GM23338 (cell line): ENCODE measurements around the gene AGR2. TPM values are rescaled to one million over a fixed set of nuclear protein-coding genes. Genes with fewer than 3 reads are reported as not detected.

Experiments
- ATAC-seq: fragments of 200-7000 bp; cut with Tn5 transposase; 3 replicates; pipeline ENCODE4 v1.9.1; 2020
- DNase-seq: peaks from one replicate; pipeline ENCODE4 v3.0.0-alpha.2; 2015; ENCODE audit warnings: low spot score
- H2AFZ ChIP-seq: fragments of 200-600 bp; sonication (generic); 2 replicates; pipeline ENCODE4 v1.8.0; 2016; ENCODE audit warnings: antibody characterized with exemption, mild to moderate bottlenecking, moderate library complexity
- H3F3A ChIP-seq: fragments of 200-600 bp; sonication (generic); replicated peaks from 2 replicates; pipeline ENCODE4 v1.8.0; 2017; ENCODE audit warnings: antibody characterized with exemption, mixed run types, low read depth
- H3K27ac ChIP-seq: fragments of 200-600 bp; sonication (generic); 2 replicates; pipeline ENCODE4 v1.6.1; 2016; ENCODE audit warnings: low read depth
- H3K27me3 ChIP-seq: fragments of 200-600 bp; sonication (generic); 2 replicates; pipeline ENCODE4 v1.8.0; 2016; ENCODE audit warnings: mild to moderate bottlenecking, mixed run types, moderate library complexity; ENCODE audit not compliant: insufficient read depth
- H3K36me3 ChIP-seq: fragments of 200-600 bp; sonication (generic); 2 replicates; pipeline ENCODE4 v1.8.0; 2016; ENCODE audit warnings: mild to moderate bottlenecking; ENCODE audit not compliant: insufficient read depth
- H3K4me1 ChIP-seq: fragments of 200-600 bp; sonication (generic); 2 replicates; pipeline ENCODE4 v1.8.0; 2016; ENCODE audit warnings: mild to moderate bottlenecking, moderate library complexity; ENCODE audit not compliant: insufficient read depth
- H3K4me2 ChIP-seq: fragments of 200-600 bp; sonication (generic); 2 replicates; pipeline ENCODE4 v1.7.1; 2017; ENCODE audit warnings: mixed run types
- H3K4me3 ChIP-seq: fragments of 200-600 bp; sonication (generic); 2 replicates; pipeline ENCODE4 v1.6.1; 2016; ENCODE audit warnings: mixed run types
- H3K79me2 ChIP-seq: fragments of 200-600 bp; sonication (generic); replicated peaks from 2 replicates; pipeline ENCODE4 v1.8.0; 2017; ENCODE audit warnings: mild to moderate bottlenecking; ENCODE audit not compliant: insufficient read depth
- H3K9me2 ChIP-seq: fragments of 200-600 bp; sonication (generic); 2 replicates; pipeline ENCODE4 v1.8.0; 2017; ENCODE audit not compliant: insufficient read depth
- H4K20me1 ChIP-seq: fragments of 200-600 bp; sonication (generic); replicated peaks from 2 replicates; pipeline ENCODE4 v1.8.0; 2017; ENCODE audit warnings: mild to moderate bottlenecking; ENCODE audit not compliant: insufficient read depth
- H3K27ac Mint-ChIP-seq: 2 replicates; pipeline ENCODE4 v1.8.0; 2020; ENCODE audit warnings: inconsistent platforms, mild to moderate bottlenecking, moderate library complexity, mixed read lengths
- H3K27me3 Mint-ChIP-seq: 3 replicates; pipeline ENCODE4 v1.8.0; 2022; ENCODE audit warnings: low read depth, mild to moderate bottlenecking, moderate library complexity, mixed read lengths, inconsistent platforms; ENCODE audit not compliant: insufficient read depth, poor library complexity
- H3K36me3 Mint-ChIP-seq: 3 replicates; pipeline ENCODE4 v1.8.0; 2021; ENCODE audit warnings: low read depth, mild to moderate bottlenecking, inconsistent platforms, moderate library complexity, mixed read lengths
- H3K4me1 Mint-ChIP-seq: 3 replicates; pipeline ENCODE4 v1.8.0; 2020; ENCODE audit warnings: mild to moderate bottlenecking, inconsistent platforms, mixed read lengths
- H3K4me3 Mint-ChIP-seq: 3 replicates; pipeline ENCODE4 v1.8.0; 2021; ENCODE audit warnings: moderate library complexity, mild to moderate bottlenecking, inconsistent platforms, mixed read lengths
- H3K9me3 Mint-ChIP-seq: 3 replicates; pipeline ENCODE4 v1.8.0; 2020; ENCODE audit warnings: moderate library complexity, mild to moderate bottlenecking, inconsistent platforms, mixed read lengths
- CREB1 ChIP-seq: fragments of 250-450 bp; sonication (Bioruptor Pico); IDR thresholded peaks from 2 replicates; pipeline ENCODE4 v1.5.0; 2020; ENCODE audit warnings: low read depth, mild to moderate bottlenecking, moderate library complexity
- EZH2 ChIP-seq: fragments of 200-600 bp; sonication (generic); IDR thresholded peaks from one replicate; pipeline ENCODE4 v1.8.0; 2017; ENCODE audit warnings: antibody characterized with exemption, mild to moderate bottlenecking, low read depth; ENCODE audit not compliant: unreplicated experiment
- EZH2phosphoT487 ChIP-seq: fragments of 200-600 bp; sonication (generic); IDR thresholded peaks from one replicate; pipeline ENCODE4 v1.8.1; 2018; ENCODE audit warnings: antibody characterized with exemption; ENCODE audit not compliant: unreplicated experiment
- JUNB ChIP-seq: IDR thresholded peaks from one replicate; pipeline ENCODE4 v1.6.1; 2016; ENCODE audit warnings: antibody characterized with exemption; ENCODE audit not compliant: unreplicated experiment
- NANOG ChIP-seq: IDR thresholded peaks from 2 replicates; pipeline ENCODE4 v1.6.1; 2016; ENCODE audit warnings: antibody characterized with exemption, borderline replicate concordance
- POLR2AphosphoS5 ChIP-seq: IDR thresholded peaks from 2 replicates; pipeline ENCODE4 v1.6.1; 2016; ENCODE audit warnings: antibody characterized with exemption, low read depth
- STAT1 ChIP-seq: IDR thresholded peaks from one replicate; pipeline ENCODE4 v1.6.1; 2016; ENCODE audit warnings: antibody characterized with exemption; ENCODE audit not compliant: unreplicated experiment
- ZNF114 ChIP-seq: fragments of 250-450 bp; sonication (Bioruptor Pico); IDR thresholded peaks from 2 replicates; pipeline ENCODE4 v1.5.0; 2020; ENCODE audit warnings: mild to moderate bottlenecking, moderate library complexity
- ZNF331 ChIP-seq: fragments of 250-450 bp; sonication (Bioruptor Pico); IDR thresholded peaks from 2 replicates; pipeline ENCODE4 v1.5.0; 2020; ENCODE audit warnings: low read depth, mild to moderate bottlenecking, moderate library complexity
- polyA plus RNA-seq: library from polyadenylated mRNA; unstranded; fragments of >200 nt; fragmentation: Nextera tagmentation; extraction: Ambion mirVana; gene quantifications from 2 replicates; pipeline ENCODE4 v1.2.1, GENCODE V29; 2016
- total RNA-seq: library from RNA; depleted of rRNA; stranded (reverse); fragments of >200 nt; shearing (Covaris generic); gene quantifications from 2 replicates; pipeline ENCODE4 v1.2.3, GENCODE V29; 2014
- TF ChIP-seq, protein P1 (sequence below), 2 experiments: fragments of 200-600 bp in 1 of 2; sonication (generic) in 1 of 2; conservative IDR thresholded peaks; 2 replicates each; pipeline versions ENCODE4 v1.5.1 to v1.6.1; 2016 to 2017; ENCODE audit warnings: antibody characterized with exemption in 2 of 2, low read depth in 2 of 2, mild to moderate bottlenecking in 2 of 2, moderate library complexity in 1 of 2
- TF ChIP-seq, protein P2 (sequence below): IDR thresholded peaks from one replicate; pipeline ENCODE4 v1.6.1; 2018; ENCODE audit warnings: antibody characterized with exemption; ENCODE audit not compliant: unreplicated experiment
- TF ChIP-seq, protein P3 (sequence below): fragments of 250-450 bp; sonication (Bioruptor Pico); IDR thresholded peaks from 2 replicates; pipeline ENCODE4 v1.5.0; 2020; ENCODE audit warnings: mild to moderate bottlenecking, moderate library complexity
- TF ChIP-seq, protein P4 (sequence below): IDR thresholded peaks from 2 replicates; pipeline ENCODE4 v1.6.1; 2016; ENCODE audit warnings: antibody characterized with exemption

Gene AGR2
- total and polyA plus RNA-seq, 2 experiments from 2014 or later: not detected

DNA sequence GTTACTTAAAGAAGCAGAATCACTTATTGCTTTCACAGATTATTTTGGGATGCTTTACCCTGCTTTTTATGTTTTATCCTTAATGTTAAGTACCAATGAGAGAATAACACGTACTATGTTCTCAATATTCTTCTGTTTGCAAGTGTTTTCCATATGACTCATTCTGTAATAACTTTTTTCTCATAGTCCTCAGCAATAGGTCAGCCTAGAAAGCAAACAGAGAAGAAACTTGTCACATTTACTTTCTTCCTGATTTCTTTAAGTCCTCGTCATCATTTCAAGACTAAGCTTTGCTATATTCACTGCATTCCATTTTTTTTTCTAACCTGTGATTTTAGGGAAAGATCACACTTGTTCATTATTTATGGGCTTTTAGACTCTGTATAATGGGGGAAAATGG lies 6.8 kb upstream of the AGR2 start:
- ATAC-seq: no peak
- no peak for DNase-seq
- no peak overlapping the region for H3K27ac Mint-ChIP-seq
- Histone ChIP-seq H3K27ac (no peak overlapping the region), H4K20me1 (no peaks in the 10 kb centered on the region), H3K79me2 (no peaks in the 10 kb centered on the region), H3K36me3 (no peaks in the 10 kb centered on the region), H2AFZ (no peak overlapping the region), H3K4me2 (no peak overlapping the region), H3K4me3 (no peak overlapping the region), H3K27me3 (no peaks in the 10 kb centered on the region), H3K9me2 (no peaks in the 10 kb centered on the region), H3F3A (no peaks in the 10 kb centered on the region), H3K4me1 (no peaks in the 10 kb centered on the region)
- TF ChIP-seq, protein P1, sequence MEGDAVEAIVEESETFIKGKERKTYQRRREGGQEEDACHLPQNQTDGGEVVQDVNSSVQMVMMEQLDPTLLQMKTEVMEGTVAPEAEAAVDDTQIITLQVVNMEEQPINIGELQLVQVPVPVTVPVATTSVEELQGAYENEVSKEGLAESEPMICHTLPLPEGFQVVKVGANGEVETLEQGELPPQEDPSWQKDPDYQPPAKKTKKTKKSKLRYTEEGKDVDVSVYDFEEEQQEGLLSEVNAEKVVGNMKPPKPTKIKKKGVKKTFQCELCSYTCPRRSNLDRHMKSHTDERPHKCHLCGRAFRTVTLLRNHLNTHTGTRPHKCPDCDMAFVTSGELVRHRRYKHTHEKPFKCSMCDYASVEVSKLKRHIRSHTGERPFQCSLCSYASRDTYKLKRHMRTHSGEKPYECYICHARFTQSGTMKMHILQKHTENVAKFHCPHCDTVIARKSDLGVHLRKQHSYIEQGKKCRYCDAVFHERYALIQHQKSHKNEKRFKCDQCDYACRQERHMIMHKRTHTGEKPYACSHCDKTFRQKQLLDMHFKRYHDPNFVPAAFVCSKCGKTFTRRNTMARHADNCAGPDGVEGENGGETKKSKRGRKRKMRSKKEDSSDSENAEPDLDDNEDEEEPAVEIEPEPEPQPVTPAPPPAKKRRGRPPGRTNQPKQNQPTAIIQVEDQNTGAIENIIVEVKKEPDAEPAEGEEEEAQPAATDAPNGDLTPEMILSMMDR (conservative IDR thresholded peaks at IDR 0.05; ENCODE audit: low read depth in 2 of 2): no peak
- TF ChIP-seq NANOG: no peak
- no peak for TF ChIP-seq EZH2phosphoT487
- TF ChIP-seq, protein P2, sequence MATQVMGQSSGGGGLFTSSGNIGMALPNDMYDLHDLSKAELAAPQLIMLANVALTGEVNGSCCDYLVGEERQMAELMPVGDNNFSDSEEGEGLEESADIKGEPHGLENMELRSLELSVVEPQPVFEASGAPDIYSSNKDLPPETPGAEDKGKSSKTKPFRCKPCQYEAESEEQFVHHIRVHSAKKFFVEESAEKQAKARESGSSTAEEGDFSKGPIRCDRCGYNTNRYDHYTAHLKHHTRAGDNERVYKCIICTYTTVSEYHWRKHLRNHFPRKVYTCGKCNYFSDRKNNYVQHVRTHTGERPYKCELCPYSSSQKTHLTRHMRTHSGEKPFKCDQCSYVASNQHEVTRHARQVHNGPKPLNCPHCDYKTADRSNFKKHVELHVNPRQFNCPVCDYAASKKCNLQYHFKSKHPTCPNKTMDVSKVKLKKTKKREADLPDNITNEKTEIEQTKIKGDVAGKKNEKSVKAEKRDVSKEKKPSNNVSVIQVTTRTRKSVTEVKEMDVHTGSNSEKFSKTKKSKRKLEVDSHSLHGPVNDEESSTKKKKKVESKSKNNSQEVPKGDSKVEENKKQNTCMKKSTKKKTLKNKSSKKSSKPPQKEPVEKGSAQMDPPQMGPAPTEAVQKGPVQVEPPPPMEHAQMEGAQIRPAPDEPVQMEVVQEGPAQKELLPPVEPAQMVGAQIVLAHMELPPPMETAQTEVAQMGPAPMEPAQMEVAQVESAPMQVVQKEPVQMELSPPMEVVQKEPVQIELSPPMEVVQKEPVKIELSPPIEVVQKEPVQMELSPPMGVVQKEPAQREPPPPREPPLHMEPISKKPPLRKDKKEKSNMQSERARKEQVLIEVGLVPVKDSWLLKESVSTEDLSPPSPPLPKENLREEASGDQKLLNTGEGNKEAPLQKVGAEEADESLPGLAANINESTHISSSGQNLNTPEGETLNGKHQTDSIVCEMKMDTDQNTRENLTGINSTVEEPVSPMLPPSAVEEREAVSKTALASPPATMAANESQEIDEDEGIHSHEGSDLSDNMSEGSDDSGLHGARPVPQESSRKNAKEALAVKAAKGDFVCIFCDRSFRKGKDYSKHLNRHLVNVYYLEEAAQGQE: no peak
- TF ChIP-seq ZNF114 (CRISPR knock-in tag): no peak
- TF ChIP-seq, protein P3, sequence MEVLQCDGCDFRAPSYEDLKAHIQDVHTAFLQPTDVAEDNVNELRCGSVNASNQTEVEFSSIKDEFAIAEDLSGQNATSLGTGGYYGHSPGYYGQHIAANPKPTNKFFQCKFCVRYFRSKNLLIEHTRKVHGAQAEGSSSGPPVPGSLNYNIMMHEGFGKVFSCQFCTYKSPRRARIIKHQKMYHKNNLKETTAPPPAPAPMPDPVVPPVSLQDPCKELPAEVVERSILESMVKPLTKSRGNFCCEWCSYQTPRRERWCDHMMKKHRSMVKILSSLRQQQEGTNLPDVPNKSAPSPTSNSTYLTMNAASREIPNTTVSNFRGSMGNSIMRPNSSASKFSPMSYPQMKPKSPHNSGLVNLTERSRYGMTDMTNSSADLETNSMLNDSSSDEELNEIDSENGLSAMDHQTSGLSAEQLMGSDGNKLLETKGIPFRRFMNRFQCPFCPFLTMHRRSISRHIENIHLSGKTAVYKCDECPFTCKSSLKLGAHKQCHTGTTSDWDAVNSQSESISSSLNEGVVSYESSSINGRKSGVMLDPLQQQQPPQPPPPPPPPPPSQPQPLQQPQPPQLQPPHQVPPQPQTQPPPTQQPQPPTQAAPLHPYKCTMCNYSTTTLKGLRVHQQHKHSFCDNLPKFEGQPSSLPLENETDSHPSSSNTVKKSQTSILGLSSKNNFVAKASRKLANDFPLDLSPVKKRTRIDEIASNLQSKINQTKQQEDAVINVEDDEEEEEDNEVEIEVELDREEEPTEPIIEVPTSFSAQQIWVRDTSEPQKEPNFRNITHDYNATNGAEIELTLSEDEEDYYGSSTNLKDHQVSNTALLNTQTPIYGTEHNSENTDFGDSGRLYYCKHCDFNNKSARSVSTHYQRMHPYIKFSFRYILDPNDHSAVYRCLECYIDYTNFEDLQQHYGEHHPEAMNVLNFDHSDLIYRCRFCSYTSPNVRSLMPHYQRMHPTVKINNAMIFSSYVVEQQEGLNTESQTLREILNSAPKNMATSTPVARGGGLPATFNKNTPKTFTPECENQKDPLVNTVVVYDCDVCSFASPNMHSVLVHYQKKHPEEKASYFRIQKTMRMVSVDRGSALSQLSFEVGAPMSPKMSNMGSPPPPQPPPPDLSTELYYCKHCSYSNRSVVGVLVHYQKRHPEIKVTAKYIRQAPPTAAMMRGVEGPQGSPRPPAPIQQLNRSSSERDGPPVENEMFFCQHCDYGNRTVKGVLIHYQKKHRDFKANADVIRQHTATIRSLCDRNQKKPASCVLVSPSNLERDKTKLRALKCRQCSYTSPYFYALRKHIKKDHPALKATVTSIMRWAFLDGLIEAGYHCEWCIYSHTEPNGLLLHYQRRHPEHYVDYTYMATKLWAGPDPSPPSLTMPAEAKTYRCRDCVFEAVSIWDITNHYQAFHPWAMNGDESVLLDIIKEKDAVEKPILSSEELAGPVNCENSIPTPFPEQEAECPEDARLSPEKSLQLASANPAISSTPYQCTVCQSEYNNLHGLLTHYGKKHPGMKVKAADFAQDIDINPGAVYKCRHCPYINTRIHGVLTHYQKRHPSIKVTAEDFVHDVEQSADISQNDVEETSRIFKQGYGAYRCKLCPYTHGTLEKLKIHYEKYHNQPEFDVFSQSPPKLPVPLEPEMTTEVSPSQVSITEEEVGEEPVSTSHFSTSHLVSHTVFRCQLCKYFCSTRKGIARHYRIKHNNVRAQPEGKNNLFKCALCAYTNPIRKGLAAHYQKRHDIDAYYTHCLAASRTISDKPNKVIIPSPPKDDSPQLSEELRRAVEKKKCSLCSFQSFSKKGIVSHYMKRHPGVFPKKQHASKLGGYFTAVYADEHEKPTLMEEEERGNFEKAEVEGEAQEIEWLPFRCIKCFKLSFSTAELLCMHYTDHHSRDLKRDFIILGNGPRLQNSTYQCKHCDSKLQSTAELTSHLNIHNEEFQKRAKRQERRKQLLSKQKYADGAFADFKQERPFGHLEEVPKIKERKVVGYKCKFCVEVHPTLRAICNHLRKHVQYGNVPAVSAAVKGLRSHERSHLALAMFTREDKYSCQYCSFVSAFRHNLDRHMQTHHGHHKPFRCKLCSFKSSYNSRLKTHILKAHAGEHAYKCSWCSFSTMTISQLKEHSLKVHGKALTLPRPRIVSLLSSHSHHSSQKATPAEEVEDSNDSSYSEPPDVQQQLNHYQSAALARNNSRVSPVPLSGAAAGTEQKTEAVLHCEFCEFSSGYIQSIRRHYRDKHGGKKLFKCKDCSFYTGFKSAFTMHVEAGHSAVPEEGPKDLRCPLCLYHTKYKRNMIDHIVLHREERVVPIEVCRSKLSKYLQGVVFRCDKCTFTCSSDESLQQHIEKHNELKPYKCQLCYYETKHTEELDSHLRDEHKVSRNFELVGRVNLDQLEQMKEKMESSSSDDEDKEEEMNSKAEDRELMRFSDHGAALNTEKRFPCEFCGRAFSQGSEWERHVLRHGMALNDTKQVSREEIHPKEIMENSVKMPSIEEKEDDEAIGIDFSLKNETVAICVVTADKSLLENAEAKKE (CRISPR knock-in tag): no peak
- TF ChIP-seq POLR2AphosphoS5: no peak
- no peak for TF ChIP-seq EZH2
- TF ChIP-seq, protein P4, sequence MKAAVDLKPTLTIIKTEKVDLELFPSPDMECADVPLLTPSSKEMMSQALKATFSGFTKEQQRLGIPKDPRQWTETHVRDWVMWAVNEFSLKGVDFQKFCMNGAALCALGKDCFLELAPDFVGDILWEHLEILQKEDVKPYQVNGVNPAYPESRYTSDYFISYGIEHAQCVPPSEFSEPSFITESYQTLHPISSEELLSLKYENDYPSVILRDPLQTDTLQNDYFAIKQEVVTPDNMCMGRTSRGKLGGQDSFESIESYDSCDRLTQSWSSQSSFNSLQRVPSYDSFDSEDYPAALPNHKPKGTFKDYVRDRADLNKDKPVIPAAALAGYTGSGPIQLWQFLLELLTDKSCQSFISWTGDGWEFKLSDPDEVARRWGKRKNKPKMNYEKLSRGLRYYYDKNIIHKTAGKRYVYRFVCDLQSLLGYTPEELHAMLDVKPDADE: no peak
- no peak for TF ChIP-seq ZNF331 (CRISPR knock-in tag)
- no peak for TF ChIP-seq CREB1
- no peak for TF ChIP-seq STAT1
- no peak for TF ChIP-seq JUNB
- no peak overlapping the region for H3K4me3 Mint-ChIP-seq
- H3K27me3 Mint-ChIP-seq: peaks cover 6% of the 10 kb centered on the region
- H3K9me3 Mint-ChIP-seq: no peaks in the 10 kb centered on the region
- no peaks in the 10 kb centered on the region for H3K36me3 Mint-ChIP-seq
- peaks cover 5% of the 10 kb centered on the region; the same call in 2 of the 3 replicates for H3K4me1 Mint-ChIP-seq
